8988T (cell line): ENCODE measurements around the gene APBA1.

Experiments used
- DNase-seq: peaks from one replicate; pipeline ENCODE4 v3.0.0; 2011

APBA1 gene

GRCh38 chr9:69655065-69655464 lies 17.1 kb downstream of the APBA1 start:
- no peak for DNase-seq

GRCh38 chr9:69653261-69653660 lies 18.9 kb downstream of the APBA1 start:
- no peak for DNase-seq

- DNase-seq, result no peak
These were observed 22.5 kb downstream of the APBA1 start for GRCh38 chr9:69649566-69650250.

GRCh38 chr9:69647804-69648203 lies 24.4 kb downstream of the APBA1 start:
- DNase-seq, result no peak

- no peak for DNase-seq
These were observed 25.4 kb downstream of the APBA1 start for GRCh38 chr9:69646810-69647209.

GRCh38 chr9:69645488-69645887 lies 26.7 kb downstream of the APBA1 start:
- no peak for DNase-seq

GRCh38 chr9:69643098-69643497 lies 29.1 kb downstream of the APBA1 start:
- no peak for DNase-seq

GRCh38 chr9:69637817-69638200 lies 34.4 kb downstream of the APBA1 start:
- no peak for DNase-seq

GRCh38 chr9:69637193-69637816 lies 34.9 kb downstream of the APBA1 start:
- no peak for DNase-seq

- no peak for DNase-seq
These were observed 38.5 kb downstream of the APBA1 start for GRCh38 chr9:69633716-69634115.

GRCh38 chr9:69632768-69633167 lies 39.4 kb downstream of the APBA1 start:
- DNase-seq, result no peak

- DNase-seq, result no peak
These were observed 44.9 kb downstream of the APBA1 start for GRCh38 chr9:69627281-69627680.

- DNase-seq, result no peak
These were observed 48.9 kb downstream of the APBA1 start for GRCh38 chr9:69623276-69623675.

GRCh38 chr9:69622676-69623075 lies 49.5 kb downstream of the APBA1 start:
- DNase-seq, result no peak

GRCh38 chr9:69621730-69622460 lies 50.3 kb downstream of the APBA1 start:
- no peak for DNase-seq

GRCh38 chr9:69620731-69621130 lies 51.4 kb downstream of the APBA1 start:
- no peak for DNase-seq

- no peak for DNase-seq
These were observed 52.9 kb downstream of the APBA1 start for GRCh38 chr9:69619233-69619632.

GRCh38 chr9:69617006-69617405 lies 55.2 kb downstream of the APBA1 start:
- no peak for DNase-seq

- no peak for DNase-seq
These were observed 56.3 kb downstream of the APBA1 start for GRCh38 chr9:69615880-69616279.

- no peak for DNase-seq
These were observed 61.0 kb downstream of the APBA1 start for GRCh38 chr9:69611221-69611620.

GRCh38 chr9:69609156-69609555 lies 63.0 kb downstream of the APBA1 start:
- DNase-seq, result no peak

GRCh38 chr9:69606089-69606488 lies 66.1 kb downstream of the APBA1 start:
- DNase-seq, result no peak

- DNase-seq, result no peak
These were observed 66.8 kb downstream of the APBA1 start for GRCh38 chr9:69605406-69605805.

- DNase-seq, result no peak
These were observed 67.5 kb downstream of the APBA1 start for GRCh38 chr9:69604568-69605219.
